ENCODE measurements around the gene HSF5. TPM values are rescaled to one million over a fixed set of nuclear protein-coding genes. Genes with fewer than 3 reads are reported as not detected.
A peak's percentile ranks its signal among the peaks of the same experiment; 100 is the strongest.

Gene HSF5
- total RNA-seq, 1 donor from 2014 or later, result 0.10 TPM

- peaks cover 67% of the 10 kb centered on the region for H3K27me3 Mint-ChIP-seq
- TF ChIP-seq, protein P1, sequence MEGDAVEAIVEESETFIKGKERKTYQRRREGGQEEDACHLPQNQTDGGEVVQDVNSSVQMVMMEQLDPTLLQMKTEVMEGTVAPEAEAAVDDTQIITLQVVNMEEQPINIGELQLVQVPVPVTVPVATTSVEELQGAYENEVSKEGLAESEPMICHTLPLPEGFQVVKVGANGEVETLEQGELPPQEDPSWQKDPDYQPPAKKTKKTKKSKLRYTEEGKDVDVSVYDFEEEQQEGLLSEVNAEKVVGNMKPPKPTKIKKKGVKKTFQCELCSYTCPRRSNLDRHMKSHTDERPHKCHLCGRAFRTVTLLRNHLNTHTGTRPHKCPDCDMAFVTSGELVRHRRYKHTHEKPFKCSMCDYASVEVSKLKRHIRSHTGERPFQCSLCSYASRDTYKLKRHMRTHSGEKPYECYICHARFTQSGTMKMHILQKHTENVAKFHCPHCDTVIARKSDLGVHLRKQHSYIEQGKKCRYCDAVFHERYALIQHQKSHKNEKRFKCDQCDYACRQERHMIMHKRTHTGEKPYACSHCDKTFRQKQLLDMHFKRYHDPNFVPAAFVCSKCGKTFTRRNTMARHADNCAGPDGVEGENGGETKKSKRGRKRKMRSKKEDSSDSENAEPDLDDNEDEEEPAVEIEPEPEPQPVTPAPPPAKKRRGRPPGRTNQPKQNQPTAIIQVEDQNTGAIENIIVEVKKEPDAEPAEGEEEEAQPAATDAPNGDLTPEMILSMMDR (conservative IDR thresholded peaks at IDR 0.05), result no peak
Observed at GRCh38 chr17:58530655-58531054, 42.4 kb upstream of the HSF5 start.

DNA sequence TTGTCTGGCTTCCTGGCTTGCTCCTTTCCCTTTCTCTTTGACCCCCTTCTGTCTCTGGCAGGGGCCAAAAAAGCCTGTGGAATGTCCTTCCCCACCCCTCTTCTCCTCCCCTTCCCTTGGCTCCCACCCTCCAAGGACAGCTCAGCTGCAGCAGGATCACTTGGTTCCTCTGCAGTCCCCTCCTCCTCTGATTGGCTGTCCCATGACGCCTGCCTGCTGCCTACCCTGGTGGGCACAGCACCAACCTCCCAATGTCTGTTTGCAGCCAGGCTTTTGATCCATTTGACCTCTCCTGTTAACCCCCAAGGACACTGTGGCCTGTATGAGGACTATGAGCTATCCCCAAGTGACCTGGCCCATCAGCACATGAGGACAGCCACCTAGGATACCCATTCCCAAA lies 41.1 kb upstream of the HSF5 start:
- Mint-ChIP-seq H3K4me1 (ENCODE audit: unreplicated experiment) (peaks cover 4% of the 10 kb centered on the region), H3K4me3 (no peak overlapping the region)

More at GRCh38 chr17:58530655-58531054, 42.4 kb upstream of the HSF5 start:
- peak overlapping the region; percentile 67 for H3K4me3 Mint-ChIP-seq
- no peak for DNase-seq (ENCODE audit: extremely low spot score, unreplicated experiment)
- H3K27ac Mint-ChIP-seq, result no peak overlapping the region
- no peaks in the 10 kb centered on the region for H3K9me3 Mint-ChIP-seq
- H3K4me1 Mint-ChIP-seq (ENCODE audit: unreplicated experiment), result peaks cover 4% of the 10 kb centered on the region
- no peaks in the 10 kb centered on the region for H3K36me3 Mint-ChIP-seq

GRCh38 chr17:58528443-58528842 lies 40.2 kb upstream of the HSF5 start:
- peaks cover 51% of the 10 kb centered on the region for H3K27me3 Mint-ChIP-seq
- TF ChIP-seq, protein P1 (conservative IDR thresholded peaks at IDR 0.05), result no peak
- peaks cover 4% of the 10 kb centered on the region for H3K4me1 Mint-ChIP-seq (ENCODE audit: unreplicated experiment)
- no peaks in the 10 kb centered on the region for H3K9me3 Mint-ChIP-seq
- H3K4me3 Mint-ChIP-seq, result no peak overlapping the region
- H3K27ac Mint-ChIP-seq, result no peak overlapping the region
- H3K36me3 Mint-ChIP-seq, result no peaks in the 10 kb centered on the region
- no peak for DNase-seq (ENCODE audit: extremely low spot score, unreplicated experiment)

More for the DNA sequence above, 41.1 kb upstream of the HSF5 start:
- H3K36me3 Mint-ChIP-seq, result no peaks in the 10 kb centered on the region
- no peak overlapping the region for H3K27ac Mint-ChIP-seq
- H3K27me3 Mint-ChIP-seq, result peaks cover 55% of the 10 kb centered on the region
- no peak for DNase-seq (ENCODE audit: extremely low spot score, unreplicated experiment)
- TF ChIP-seq, protein P1 (conservative IDR thresholded peaks at IDR 0.05), result no peak
- no peaks in the 10 kb centered on the region for H3K9me3 Mint-ChIP-seq

DNA sequence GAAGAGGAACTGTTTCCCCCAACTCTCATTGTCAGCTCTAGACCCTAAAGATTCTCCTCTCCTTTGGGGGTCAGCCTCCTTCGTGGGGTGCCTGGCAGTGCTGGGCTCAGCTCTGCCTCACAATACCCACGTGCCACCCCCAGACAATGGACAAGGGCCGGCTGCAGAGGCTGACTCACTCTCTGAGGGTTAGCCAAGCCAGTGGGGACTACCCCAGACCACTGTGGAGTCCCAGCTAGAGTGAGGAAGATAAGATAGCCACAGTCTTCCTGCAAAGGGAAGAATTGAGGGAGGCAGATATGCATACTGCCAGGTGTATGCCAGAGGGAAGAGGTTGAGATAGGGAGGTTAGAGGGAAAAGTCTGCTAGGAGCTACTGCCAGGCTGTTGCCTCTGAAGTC lies 39.7 kb upstream of the HSF5 start:
- TF ChIP-seq, protein P1 (conservative IDR thresholded peaks at IDR 0.05), result no peak
- peaks cover 48% of the 10 kb centered on the region for H3K27me3 Mint-ChIP-seq
- no peak for DNase-seq (ENCODE audit: extremely low spot score, unreplicated experiment)
- no peak overlapping the region for H3K4me3 Mint-ChIP-seq
- H3K27ac Mint-ChIP-seq, result no peak overlapping the region
- H3K4me1 Mint-ChIP-seq (ENCODE audit: unreplicated experiment), result peaks cover 4% of the 10 kb centered on the region
- H3K36me3 Mint-ChIP-seq, result no peaks in the 10 kb centered on the region
- H3K9me3 Mint-ChIP-seq, result no peaks in the 10 kb centered on the region

DNA sequence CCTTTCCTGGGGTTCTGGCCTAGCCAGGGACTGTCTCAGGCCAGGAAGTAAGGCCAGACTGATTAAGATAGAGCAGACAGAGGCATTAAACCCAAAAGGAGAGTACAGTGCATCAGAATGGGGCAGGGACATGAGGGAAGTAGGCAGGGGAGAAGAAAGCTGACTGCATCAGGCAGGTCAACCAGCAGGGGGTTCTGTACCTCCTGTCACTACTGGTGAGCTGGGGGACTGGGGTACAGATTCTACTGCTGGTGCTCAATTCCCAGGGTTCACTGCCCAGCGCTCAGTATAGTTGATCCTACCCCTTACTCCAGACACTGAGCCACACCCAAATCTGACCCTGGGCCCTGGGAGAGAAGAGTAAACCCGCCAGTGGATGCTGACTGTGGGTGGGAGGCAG lies 39.1 kb upstream of the HSF5 start:
- TF ChIP-seq, protein P1 (conservative IDR thresholded peaks at IDR 0.05), result peak; percentile 45
- Mint-ChIP-seq H3K27me3 (peaks cover 45% of the 10 kb centered on the region), H3K27ac (no peak overlapping the region), H3K9me3 (no peaks in the 10 kb centered on the region), H3K4me1 (ENCODE audit: unreplicated experiment) (peaks cover 2% of the 10 kb centered on the region), H3K4me3 (no peak overlapping the region), H3K36me3 (no peaks in the 10 kb centered on the region)
- DNase-seq (ENCODE audit: extremely low spot score, unreplicated experiment), result no peak

- Mint-ChIP-seq H3K27ac (no peak overlapping the region), H3K27me3 (peaks cover 39% of the 10 kb centered on the region), H3K36me3 (no peaks in the 10 kb centered on the region), H3K9me3 (no peaks in the 10 kb centered on the region), H3K4me1 (ENCODE audit: unreplicated experiment) (no peaks in the 10 kb centered on the region), H3K4me3 (no peak overlapping the region)
- TF ChIP-seq, protein P1 (conservative IDR thresholded peaks at IDR 0.05), result no peak
- DNase-seq (ENCODE audit: extremely low spot score, unreplicated experiment), result no peak
Observed at GRCh38 chr17:58525239-58525638, 37.0 kb upstream of the HSF5 start.

Data from type B pancreatic cell (in vitro differentiated cells).